ENCODE data around the gene UBR2. TPM values are rescaled to one million over a fixed set of nuclear protein-coding genes. Genes with fewer than 3 reads are reported as not detected.
"Not testable (repeated sequence)": the region's sequence is repeated elsewhere in the genome, so short reads cannot be mapped to it uniquely, and the experiment has no call there.

The UBR2 gene
- total RNA-seq, 1 donor from 2014 or later, result 26.7 TPM

GRCh38 chr6:42726485-42727086 is 162.8 kb downstream of the UBR2 start:
- DNase-seq (ENCODE audit: low spot score), result no peak

DNA sequence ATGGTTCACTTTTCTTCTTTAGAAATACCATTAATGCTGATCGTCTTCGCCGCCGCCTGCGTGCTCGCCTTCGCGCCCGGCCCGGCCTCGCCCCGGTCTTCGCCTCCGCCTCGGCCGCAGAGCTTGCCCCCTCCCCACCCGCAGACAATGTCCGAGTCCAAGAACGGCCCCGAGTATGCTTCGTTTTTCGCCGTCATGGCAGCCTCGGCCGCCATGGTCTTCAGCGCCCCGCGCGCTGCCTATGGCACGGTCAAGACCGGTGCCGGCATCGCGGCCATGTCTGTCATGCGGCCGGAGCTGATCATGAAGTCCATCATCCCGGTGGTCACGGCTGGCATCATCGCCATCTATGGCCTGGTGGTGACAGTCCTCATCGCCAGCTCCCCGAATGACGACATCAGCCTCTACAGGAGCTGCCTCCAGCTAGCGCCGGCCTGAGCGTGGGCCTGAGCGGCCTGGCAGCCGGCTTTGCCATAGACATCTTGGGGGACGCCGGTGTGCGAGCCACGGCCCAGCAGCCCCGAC is 163.3 kb downstream of the UBR2 start:
- DNase-seq (ENCODE audit: low spot score), result no peak

DNA sequence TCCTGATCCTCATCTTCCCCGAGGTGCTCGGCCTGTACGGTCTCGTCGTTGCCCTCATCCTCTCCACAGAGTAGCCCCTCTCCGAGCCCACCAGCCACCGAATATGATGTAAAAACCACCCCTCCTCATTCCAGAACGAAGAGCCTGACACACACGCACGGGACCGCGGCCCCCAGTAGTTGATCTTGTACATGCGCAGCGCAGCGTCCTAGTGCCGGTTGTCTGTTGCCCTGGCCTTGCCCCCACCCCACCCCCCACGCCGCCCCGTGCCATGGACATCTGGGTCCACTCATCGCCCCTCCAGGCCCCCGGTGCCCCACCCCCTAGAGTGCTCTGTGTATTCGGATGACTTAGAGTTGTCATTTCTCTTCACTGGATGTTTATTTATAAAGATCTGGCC is 163.8 kb downstream of the UBR2 start:
- no peak for DNase-seq (ENCODE audit: low spot score)

DNA sequence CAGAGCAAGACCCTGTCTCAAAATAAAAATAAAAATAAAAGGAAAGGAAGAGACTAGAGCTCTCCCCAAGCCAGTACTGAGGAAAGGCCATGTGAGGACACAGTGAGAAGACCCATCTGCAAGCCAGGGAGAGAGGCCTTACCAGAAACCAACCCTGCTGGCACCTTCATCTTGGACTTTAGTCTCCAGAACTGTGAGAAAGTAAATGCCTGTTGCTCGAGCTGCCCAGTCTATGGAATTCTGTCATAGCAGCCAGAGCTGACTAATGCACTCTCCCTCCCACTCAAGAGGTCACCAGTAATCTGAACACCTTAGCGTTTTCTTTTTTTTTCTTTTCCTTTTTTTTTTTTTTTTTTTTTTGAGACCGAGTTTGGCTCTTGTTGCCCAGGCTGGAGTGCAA is 165.9 kb downstream of the UBR2 start:
- no peak for DNase-seq (ENCODE audit: low spot score)

- not testable (repeated sequence) for DNase-seq (ENCODE audit: low spot score)
Observed at GRCh38 chr6:42733867-42734481, 170.1 kb downstream of the UBR2 start.

- no peak for DNase-seq (ENCODE audit: low spot score)
Observed at GRCh38 chr6:42735976-42736375, 172.1 kb downstream of the UBR2 start.

- DNase-seq (ENCODE audit: low spot score), result no peak
Observed at GRCh38 chr6:42740725-42741124, 176.9 kb downstream of the UBR2 start.

DNA sequence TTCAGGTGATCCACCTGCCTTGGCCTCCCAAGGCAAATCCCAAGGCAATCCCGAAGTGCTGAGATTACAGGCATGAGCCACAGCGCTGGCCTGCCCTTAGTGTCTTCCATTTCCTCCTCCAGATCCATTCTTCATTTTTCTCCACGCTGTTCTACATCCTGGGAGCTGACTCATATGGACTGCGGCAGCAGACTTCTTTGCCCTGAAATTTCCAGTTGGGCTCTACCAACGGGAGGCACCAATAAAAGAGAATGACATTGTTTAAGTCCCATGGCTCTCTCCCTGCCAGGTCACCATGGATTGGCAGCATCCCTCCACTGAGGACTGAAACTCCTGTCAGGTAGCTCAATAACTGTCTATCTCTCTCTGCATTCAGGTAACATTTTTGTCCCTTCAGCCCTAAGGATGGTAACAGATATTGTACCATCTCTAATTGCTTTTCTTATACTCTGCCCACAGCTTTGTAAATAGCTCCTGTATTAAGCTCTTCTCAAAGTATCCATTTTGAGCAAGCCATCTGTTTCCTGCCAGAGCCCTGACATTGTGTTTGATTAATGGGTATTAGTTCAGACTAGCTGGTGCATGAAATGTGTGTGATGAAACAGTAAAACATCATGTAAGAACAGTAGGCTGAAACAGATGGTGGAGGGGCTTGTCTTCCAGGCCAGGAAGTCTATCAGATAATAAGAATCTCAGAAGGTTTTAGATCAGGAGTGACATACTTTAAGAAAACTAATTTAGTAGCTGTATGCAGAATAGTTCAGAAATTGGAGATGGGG is 178.5 kb downstream of the UBR2 start:
- DNase-seq (ENCODE audit: low spot score), result no peak

Other genes with a start within 250 kb of the UBR2 start
- 3.3 TPM for gene TRERF1, start 112.1 kb upstream of the UBR2 start, total RNA-seq
- 1.4 TPM for gene PRPH2, start 158.6 kb downstream of the UBR2 start, total RNA-seq
- 13.8 TPM for gene TBCC, start 182.1 kb downstream of the UBR2 start, total RNA-seq
- gene BICRAL, start 218.0 kb downstream of the UBR2 start, total RNA-seq, result 12.5 TPM

Measured in mesenteric fat pad (tissue), 1 donor.